GM18909 (cell line): ENCODE measurements around the gene SLC44A2.

Source experiments
- ATAC-seq: cut with Tn5 transposase; IDR thresholded peaks from one replicate; pipeline ENCODE4 v1.9.1; 2021; ENCODE audit warnings: mild to moderate bottlenecking; ENCODE audit not compliant: unreplicated experiment, poor library complexity

SLC44A2 gene

GRCh38 chr19:10625003-10625761 is at the start of gene SLC44A2:
Gene SLC44A2 (plus strand): TSS chr19:10625553. CDS start chr19:10625634, 81 bp downstream.
- no peak for ATAC-seq

GRCh38 chr19:10577951-10578350 is 47.4 kb upstream of the SLC44A2 start:
- ATAC-seq = no peak

- ATAC-seq = no peak
Observed at GRCh38 chr19:10580979-10581631, 44.2 kb upstream of the SLC44A2 start.

GRCh38 chr19:10582091-10582490 is 43.3 kb upstream of the SLC44A2 start:
- ATAC-seq = no peak

- ATAC-seq = no peak
Observed at GRCh38 chr19:10583036-10583776, 42.1 kb upstream of the SLC44A2 start.

GRCh38 chr19:10586396-10586795 is 39.0 kb upstream of the SLC44A2 start:
- ATAC-seq = no peak

- no peak for ATAC-seq
Observed at GRCh38 chr19:10587022-10587838, 38.1 kb upstream of the SLC44A2 start, which contains the start of gene AP1M2. Gene AP1M2 (minus strand): TSS chr19:10587312. CDS start chr19:10587231, 81 bp downstream.

GRCh38 chr19:10587839-10588150 is 37.6 kb upstream of the SLC44A2 start:
- no peak for ATAC-seq

- no peak for ATAC-seq
Observed at GRCh38 chr19:10593148-10593547, 32.2 kb upstream of the SLC44A2 start.

GRCh38 chr19:10593820-10594637 is 31.3 kb upstream of the SLC44A2 start:
- ATAC-seq = peak; percentile 62

- ATAC-seq = no peak
Observed at GRCh38 chr19:10600149-10600548, 25.2 kb upstream of the SLC44A2 start.

- ATAC-seq = no peak
Observed at GRCh38 chr19:10601999-10602329, 23.4 kb upstream of the SLC44A2 start.

- peak; percentile 48 for ATAC-seq
Observed at GRCh38 chr19:10602330-10603083, 22.8 kb upstream of the SLC44A2 start.

GRCh38 chr19:10603084-10603872 is 22.1 kb upstream of the SLC44A2 start:
- peak; percentile 54 for ATAC-seq

- peak; percentile 25 for ATAC-seq
Observed at GRCh38 chr19:10603873-10604459, 21.4 kb upstream of the SLC44A2 start.

- ATAC-seq = peak; percentile 25
Observed at GRCh38 chr19:10604460-10604980, 20.8 kb upstream of the SLC44A2 start.

- ATAC-seq = no peak
Observed at GRCh38 chr19:10611907-10612306, 13.4 kb upstream of the SLC44A2 start.
